ENCODE data around the gene PNCK.

Gene PNCK

GRCh38 chrX:153641627-153642026 is 32.0 kb downstream of the PNCK start:
- DNase-seq (ENCODE audit: low read depth): no peak

- DNase-seq (ENCODE audit: low read depth): no peak
These were observed 32.7 kb downstream of the PNCK start for GRCh38 chrX:153640736-153641575.

DNA sequence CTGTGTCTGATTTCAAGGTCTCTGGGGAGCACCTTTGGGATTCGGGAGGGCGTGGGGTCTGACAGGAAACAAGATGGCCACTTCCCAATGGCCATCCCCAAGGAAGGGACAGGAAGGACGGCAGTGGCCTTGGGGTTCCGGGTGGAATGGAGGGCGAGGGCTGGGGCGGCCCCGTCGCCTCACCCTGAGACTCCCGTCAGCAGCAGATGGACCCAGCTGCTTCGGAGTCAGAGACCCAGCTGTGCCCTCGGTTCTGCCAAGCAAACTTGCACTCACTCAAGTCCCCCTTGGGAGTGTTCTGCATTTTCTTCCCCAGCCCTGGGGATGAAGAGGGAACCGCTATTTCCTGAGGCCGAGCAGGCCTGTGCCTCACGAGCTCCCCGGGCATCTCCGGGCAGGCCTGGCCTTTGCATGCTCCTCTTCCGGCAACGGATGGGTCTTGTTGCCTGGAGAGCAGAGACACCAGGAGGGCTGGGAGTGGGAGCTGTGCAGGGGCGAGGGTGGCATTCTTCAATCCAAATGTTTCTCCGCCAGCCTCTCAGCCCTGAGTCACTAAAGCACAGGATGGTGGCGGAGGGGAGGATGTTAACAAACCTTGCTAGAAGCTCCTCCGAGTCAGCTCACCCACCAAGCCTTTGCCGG is 33.4 kb downstream of the PNCK start:
- no peak for DNase-seq (ENCODE audit: low read depth)

- no peak for DNase-seq (ENCODE audit: low read depth)
These were observed 34.2 kb downstream of the PNCK start for GRCh38 chrX:153639177-153640044.

GRCh38 chrX:153638436-153639176 is 35.0 kb downstream of the PNCK start:
- DNase-seq (ENCODE audit: low read depth): no peak

GRCh38 chrX:153638041-153638371 is 35.6 kb downstream of the PNCK start:
- no peak for DNase-seq (ENCODE audit: low read depth)

- DNase-seq (ENCODE audit: low read depth): no peak
These were observed 36.2 kb downstream of the PNCK start for GRCh38 chrX:153637121-153638040.

DNA sequence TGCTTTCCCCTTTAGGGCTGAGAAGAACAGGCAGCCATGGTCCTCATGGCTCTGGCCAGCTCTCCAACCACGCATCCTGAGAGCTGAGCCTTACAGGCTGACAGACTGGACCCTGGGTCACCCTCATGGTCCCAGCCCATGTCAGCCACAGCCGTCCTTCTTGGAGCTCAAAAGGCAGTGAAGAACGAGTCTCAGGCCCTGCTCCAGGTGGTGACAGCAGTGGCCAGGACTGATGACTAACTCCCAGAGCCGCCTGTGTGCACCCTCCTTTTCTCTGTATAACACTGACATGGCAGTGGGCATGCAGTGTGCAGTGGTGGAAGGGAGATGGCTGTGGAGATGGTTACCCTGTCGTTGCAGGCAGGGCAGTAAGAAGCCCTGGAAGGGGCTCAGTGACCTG is 36.9 kb downstream of the PNCK start:
- DNase-seq (ENCODE audit: low read depth): no peak

DNA sequence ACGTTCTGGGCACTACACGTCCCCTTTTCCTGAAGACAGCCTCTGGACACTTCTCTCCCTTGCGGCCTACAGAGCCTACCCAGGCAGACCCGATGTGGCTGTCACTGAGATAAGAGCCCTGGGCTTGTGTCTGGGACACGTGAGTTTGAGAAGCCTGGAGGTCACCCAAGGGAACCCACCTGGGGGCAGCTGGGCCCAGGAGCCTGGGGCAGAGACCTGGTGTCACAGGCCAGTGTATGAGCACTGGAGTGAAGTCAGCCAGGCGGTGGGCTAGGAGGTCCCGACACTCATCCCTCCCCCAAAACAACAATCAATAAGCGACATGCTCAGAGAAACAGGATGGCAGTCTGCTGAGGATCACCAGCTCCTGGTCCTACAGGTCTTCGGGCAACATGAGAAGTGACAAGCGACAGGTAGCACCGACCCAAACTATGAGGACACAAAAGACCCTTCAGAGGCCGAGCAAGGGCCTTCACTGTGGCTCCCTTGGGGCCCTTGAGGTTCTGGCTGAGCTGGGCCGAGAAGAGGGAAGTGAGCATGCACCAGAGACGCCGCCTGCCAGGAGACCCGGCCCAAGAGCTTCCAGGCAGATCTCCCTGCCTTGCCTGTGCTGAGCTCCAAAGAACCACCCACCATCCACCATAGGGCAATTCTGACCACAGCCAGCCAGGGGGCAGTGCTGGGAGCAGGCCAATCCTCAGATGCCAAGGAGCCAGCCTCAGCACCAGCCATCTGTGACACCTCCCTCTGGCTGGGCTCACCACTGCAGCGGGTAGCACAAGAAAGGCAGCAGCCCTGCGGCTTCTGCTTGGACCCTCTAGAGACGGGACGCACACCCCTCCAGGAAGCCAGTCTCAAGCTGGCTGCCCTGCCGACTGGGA is 37.6 kb downstream of the PNCK start:
- no peak for DNase-seq (ENCODE audit: low read depth)

DNA sequence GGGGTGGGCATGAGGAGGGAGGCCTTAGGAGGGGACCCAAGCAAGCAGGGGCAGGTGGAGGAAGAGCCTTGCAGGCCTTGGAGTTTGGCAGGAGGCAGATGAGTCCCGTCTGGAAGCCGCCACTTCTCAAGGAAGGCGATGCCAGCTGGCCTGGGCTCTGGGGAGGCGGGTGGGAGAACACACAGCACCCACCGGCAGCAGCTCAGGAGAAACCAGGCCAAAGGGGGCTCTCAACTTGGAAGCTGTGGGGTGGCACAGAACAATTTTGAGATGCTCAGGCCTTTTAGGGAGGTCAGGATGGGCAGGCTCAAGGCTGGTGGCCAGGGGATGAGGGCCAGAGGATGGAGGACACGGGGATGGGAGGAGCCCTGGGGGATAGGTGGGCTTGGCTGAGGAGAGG is 38.2 kb downstream of the PNCK start:
- DNase-seq (ENCODE audit: low read depth): no peak

- DNase-seq (ENCODE audit: low read depth): no peak
These were observed 38.8 kb downstream of the PNCK start for GRCh38 chrX:153634832-153635231.

- DNase-seq (ENCODE audit: low read depth): no peak
These were observed 39.4 kb downstream of the PNCK start for GRCh38 chrX:153634236-153634635.

DNA sequence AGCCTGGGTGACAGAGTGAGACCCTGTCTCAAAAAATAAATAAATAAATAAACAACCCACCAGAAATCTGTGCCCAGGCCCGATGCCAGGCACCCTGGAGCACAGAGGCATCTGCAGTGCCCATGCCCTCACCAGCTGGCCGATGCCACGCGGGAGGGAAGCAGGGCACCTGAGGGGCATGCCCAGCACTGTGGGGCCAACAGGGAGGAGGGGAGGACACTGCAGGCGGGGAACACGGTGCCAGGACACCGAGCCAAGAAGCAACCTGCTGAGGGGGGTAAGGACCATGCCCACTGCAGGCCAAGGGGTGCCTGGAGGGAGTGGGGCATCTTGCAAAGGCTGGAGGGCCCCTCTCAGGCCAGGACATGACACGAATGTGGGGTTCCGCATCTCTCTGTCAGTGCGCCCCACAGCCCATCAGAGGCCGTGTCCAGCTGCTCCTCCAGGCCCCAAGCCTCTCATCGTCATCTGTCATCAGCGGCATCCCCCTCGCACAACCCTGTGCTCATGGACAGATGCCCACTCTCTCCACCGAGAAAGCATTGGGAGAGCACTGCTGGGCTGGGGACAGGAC is 39.9 kb downstream of the PNCK start:
- no peak for DNase-seq (ENCODE audit: low read depth)

DNA sequence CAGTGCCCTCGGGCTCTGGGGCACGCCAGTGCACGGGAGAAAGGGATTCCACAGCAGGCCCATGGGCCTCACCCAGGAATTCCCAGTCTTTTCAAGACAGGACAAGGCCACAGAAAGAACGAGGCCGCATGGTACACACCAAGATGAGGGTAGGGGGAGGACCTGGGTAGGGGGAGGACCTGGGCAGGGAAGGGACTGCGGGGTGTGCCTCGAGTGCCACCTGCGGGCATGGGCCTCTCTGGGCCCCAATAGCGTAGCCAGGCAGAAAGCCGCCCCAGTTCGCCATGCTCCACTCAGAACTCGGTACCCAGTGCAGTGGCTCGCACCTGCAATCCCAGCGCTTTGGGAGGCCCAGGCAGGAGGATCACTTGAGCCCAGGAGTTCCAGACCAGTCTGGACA is 40.6 kb downstream of the PNCK start:
- DNase-seq (ENCODE audit: low read depth): no peak

DNA sequence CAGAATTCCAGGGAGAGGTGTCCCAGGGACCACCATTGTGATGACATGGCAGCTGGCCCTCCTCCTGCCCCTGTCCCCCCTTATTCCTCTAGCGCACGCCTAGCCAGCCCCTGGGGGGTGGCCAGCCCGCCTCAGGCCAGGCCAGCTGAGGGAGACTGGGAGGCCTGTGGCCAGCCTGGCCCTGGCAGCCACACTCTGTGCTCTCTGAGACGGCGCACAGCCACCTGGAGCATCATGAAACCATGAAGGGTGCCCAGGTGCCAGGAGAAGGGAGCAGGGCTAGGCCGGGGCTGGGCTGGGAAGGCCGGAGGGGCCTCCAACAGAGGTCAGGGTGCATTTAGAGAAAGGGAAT is 41.0 kb downstream of the PNCK start:
- no peak for DNase-seq (ENCODE audit: low read depth)

GRCh38 chrX:153631907-153632594 is 41.6 kb downstream of the PNCK start:
- no peak for DNase-seq (ENCODE audit: low read depth)

DNA sequence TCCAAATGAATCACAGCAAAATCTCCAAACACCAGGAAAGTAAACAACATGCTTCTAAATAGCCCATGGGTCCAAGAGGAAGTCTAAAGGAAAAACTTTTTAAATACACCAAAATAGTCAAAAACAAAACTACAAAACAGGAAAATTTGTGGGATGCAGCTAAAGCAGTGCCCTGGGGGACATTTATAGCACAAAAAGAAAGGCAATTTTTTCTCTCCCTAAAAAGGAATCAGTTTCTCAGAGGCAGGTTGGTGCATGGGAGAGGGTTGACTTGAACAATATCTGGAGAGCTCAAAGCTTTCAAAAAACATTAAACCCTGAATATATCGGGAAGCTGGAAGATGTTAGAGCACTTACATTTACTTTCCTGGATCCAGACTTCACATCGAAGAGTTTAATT is 42.3 kb downstream of the PNCK start:
- no peak for DNase-seq (ENCODE audit: low read depth)

DNA sequence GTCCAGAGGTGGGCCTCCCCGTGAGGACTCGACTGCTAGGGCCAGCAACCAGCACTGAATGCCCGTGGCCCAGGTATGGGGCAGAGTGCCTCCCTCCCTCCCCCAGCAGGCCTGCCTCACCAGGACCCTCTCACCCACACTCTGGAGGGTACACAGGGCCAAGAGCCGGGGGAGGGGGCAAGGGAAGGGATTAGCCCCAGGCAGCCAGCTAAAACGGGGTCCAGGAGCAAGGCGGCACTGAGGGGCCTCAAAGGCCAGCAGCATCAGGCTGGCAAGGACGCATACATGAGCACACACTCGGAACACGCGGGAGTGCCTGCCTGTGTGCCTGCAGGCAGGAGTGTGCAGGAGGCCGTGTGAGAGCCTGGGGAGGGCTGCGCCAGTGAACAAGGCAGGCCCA is 44.9 kb downstream of the PNCK start:
- DNase-seq (ENCODE audit: low read depth): no peak

DNA sequence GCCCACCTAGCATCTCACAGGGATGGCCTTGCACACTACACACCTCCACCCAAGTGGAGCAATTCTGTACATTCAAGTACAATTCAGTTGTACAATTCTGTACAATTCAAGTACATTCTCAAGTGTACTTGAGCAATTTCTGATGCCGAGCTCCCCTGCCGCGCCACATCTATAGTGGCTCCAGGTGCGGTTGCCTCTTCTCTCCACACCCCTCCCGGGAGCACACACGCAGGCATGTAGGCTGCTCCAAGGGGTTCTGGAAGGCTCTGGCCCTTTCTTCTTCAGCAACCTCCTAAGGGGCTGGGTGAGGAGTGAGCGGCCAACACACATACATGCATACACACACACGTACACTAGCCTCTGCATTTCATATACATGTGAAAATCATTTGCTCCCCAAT is 45.5 kb downstream of the PNCK start:
- no peak for DNase-seq (ENCODE audit: low read depth)
